Ovary (tissue), 3 donors: ENCODE results near the gene E2F8.

Experiments used
- CTCF ChIP-seq, 3 donors: fragments of 450-650 bp in 2 of 3; fragments of 200-600 bp in 1 of 3; IDR thresholded peaks; one replicate each; pipeline versions ENCODE4 v1.5.1 to v1.8.0; 2016 to 2022; ENCODE audit warnings: antibody characterized with exemption in 3 of 3, mild to moderate bottlenecking in 1 of 3
- EP300 ChIP-seq: sonication (generic); formaldehyde crosslinking; IDR thresholded peaks from one replicate; pipeline ENCODE4 v1.6.1; 2017; ENCODE audit warnings: antibody characterized with exemption
- POLR2A ChIP-seq: fragments of 450-650 bp; IDR thresholded peaks from one replicate; pipeline ENCODE4 v1.6.1; 2017; ENCODE audit warnings: antibody characterized with exemption, mild to moderate bottlenecking, moderate library complexity
- donor health status: DM: no; HTN: no; CAD: no.

DNA sequence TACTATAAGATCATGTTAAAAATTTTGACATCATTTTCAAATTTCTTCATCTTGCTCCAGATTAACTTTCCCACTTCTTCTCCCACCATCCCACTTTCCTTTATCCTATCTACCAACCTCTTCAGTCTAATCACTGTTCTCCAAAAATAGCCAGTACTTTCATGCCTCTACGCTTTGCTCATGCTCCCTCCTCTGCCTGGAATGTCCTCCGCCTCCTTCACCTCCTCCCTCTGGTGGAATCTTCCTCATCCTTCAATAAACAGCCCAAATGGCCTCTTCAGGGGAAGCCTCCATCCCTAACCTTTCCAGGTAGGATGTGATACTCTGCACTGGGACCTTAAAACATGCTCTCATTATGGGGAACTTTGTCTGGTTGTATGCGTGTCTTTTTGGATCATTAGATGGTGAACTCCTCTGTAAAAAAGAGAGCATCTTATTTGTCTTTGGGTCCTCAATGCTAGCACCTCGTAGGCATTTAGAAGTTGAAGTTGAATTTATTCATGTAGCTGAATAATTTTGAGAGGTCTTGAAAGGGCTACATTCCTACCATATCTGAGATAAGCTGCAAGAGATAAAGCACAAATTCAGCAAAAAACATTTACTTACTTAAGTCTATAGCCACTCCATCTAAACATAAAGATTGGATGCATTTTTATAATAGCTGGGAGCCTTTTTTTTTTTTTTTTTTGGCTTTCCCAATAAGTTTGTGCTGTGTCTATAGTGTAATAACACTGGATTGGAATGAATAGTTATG, 31.0 kb downstream of the E2F8 start:
- TF ChIP-seq CTCF (IDR thresholded peaks at IDR 0.05) (no peak), POLR2A (no peak), EP300 (no peak)
